H9 (cell line): Measurements from ENCODE around the gene ATP6V0B. TPM values are rescaled to one million over a fixed set of nuclear protein-coding genes. Genes with fewer than 3 reads are reported as not detected.
A peak's percentile ranks its signal among the peaks of the same experiment; 100 is the strongest.

ENCODE experiments used
- DNase-seq: peaks from one replicate; pipeline ENCODE4 v3.0.0-alpha.2; 2017
- H2AFZ ChIP-seq: one replicate; pipeline ENCODE4 v1.6.1; 2013; ENCODE audit warnings: mild to moderate bottlenecking, low read length, control low read depth, moderate library complexity
- H2AK5ac ChIP-seq: 2 replicates; pipeline ENCODE4 v1.6.1; 2013; ENCODE audit warnings: low read length, control low read depth, mixed read lengths; ENCODE audit not compliant: insufficient read length
- H2BK120ac ChIP-seq: one replicate; pipeline ENCODE4 v1.6.1; 2013; ENCODE audit warnings: low read depth, mild to moderate bottlenecking, low read length, control low read depth, inconsistent platforms; ENCODE audit not compliant: poor library complexity, severe bottlenecking
- H2BK12ac ChIP-seq: 2 replicates; pipeline ENCODE4 v1.6.1; 2013; ENCODE audit warnings: low read length, control low read depth, mixed read lengths, low read depth; ENCODE audit not compliant: insufficient read length
- H2BK15ac ChIP-seq: 2 replicates; pipeline ENCODE4 v1.6.1; 2013; ENCODE audit warnings: low read depth, low read length, control low read depth
- H2BK20ac ChIP-seq: one replicate; pipeline ENCODE4 v1.6.1; 2013; ENCODE audit warnings: low read depth, mild to moderate bottlenecking, low read length, control low read depth, inconsistent platforms; ENCODE audit not compliant: poor library complexity, severe bottlenecking
- H2BK5ac ChIP-seq: 2 replicates; pipeline ENCODE4 v1.6.1; 2013; ENCODE audit warnings: low read length, control low read depth, mixed read lengths; ENCODE audit not compliant: insufficient read length
- H3K14ac ChIP-seq: 2 replicates; pipeline ENCODE4 v1.6.1; 2013; ENCODE audit warnings: low read length, control low read depth; ENCODE audit not compliant: insufficient read depth
- H3K18ac ChIP-seq: 2 replicates; pipeline ENCODE4 v1.6.1; 2013; ENCODE audit warnings: low read depth, mild to moderate bottlenecking, mixed read lengths, low read length, control low read depth; ENCODE audit not compliant: insufficient read length
- H3K23ac ChIP-seq: 2 replicates; pipeline ENCODE4 v1.6.1; 2013; ENCODE audit warnings: low read length, control low read depth, mixed read lengths, low read depth; ENCODE audit not compliant: insufficient read length
- H3K23me2 ChIP-seq: 2 replicates; pipeline ENCODE4 v1.6.1; 2013; ENCODE audit warnings: low read depth, mild to moderate bottlenecking, mixed read lengths, low read length, control low read depth; ENCODE audit not compliant: insufficient read length, poor library complexity, severe bottlenecking
- H3K27ac ChIP-seq: 2 replicates; pipeline ENCODE4 v1.5.1; 2013; ENCODE audit warnings: low read length, control low read depth, mixed read lengths, low read depth; ENCODE audit not compliant: insufficient read length
- H3K27me3 ChIP-seq: 2 replicates; pipeline ENCODE4 v1.6.1; 2013; ENCODE audit warnings: low read length, control low read depth, inconsistent platforms; ENCODE audit not compliant: insufficient read depth
- H3K4ac ChIP-seq: 2 replicates; pipeline ENCODE4 v1.6.1; 2013; ENCODE audit warnings: low read depth, mild to moderate bottlenecking, control low read depth, inconsistent platforms, low read length, moderate library complexity
- H3K4me1 ChIP-seq: 2 replicates; pipeline ENCODE4 v1.6.1; 2013; ENCODE audit warnings: low read length, control low read depth, inconsistent platforms; ENCODE audit not compliant: insufficient read depth
- H3K4me2 ChIP-seq: 2 replicates; pipeline ENCODE4 v1.6.1; 2013; ENCODE audit warnings: low read length, control low read depth, mixed read lengths; ENCODE audit not compliant: insufficient read length, insufficient read depth
- H3K56ac ChIP-seq: 2 replicates; pipeline ENCODE4 v1.6.1; 2013; ENCODE audit warnings: low read depth, mild to moderate bottlenecking, mixed read lengths, low read length, control low read depth; ENCODE audit not compliant: insufficient read length
- H3K79me1 ChIP-seq: 2 replicates; pipeline ENCODE4 v1.6.1; 2013; ENCODE audit warnings: low read depth, mild to moderate bottlenecking, moderate library complexity, low read length, control low read depth, inconsistent platforms; ENCODE audit not compliant: insufficient read depth, poor library complexity, severe bottlenecking
- H3K79me2 ChIP-seq: 2 replicates; pipeline ENCODE4 v1.6.1; 2013; ENCODE audit warnings: low read length, control low read depth, inconsistent platforms; ENCODE audit not compliant: insufficient read depth
- H3K9ac ChIP-seq: 2 replicates; pipeline ENCODE4 v1.6.1; 2013; ENCODE audit warnings: low read length, control low read depth, mixed read lengths; ENCODE audit not compliant: insufficient read length; ENCODE audit errors: extremely low read depth
- H3K9me3 ChIP-seq: one replicate; pipeline ENCODE4 v1.6.1; 2013; ENCODE audit warnings: low read depth, low read length, inconsistent platforms; ENCODE audit not compliant: control insufficient read depth
- H3T11ph ChIP-seq: one replicate; pipeline ENCODE4 v1.6.1; 2013; ENCODE audit warnings: mild to moderate bottlenecking, low read length, control low read depth, inconsistent platforms
- H4K20me1 ChIP-seq: one replicate; pipeline ENCODE4 v1.6.1; 2013; ENCODE audit not compliant: control insufficient read depth, insufficient read length, insufficient read depth
- H4K5ac ChIP-seq: 2 replicates; pipeline ENCODE4 v1.6.1; 2013; ENCODE audit warnings: low read depth, mild to moderate bottlenecking, mixed read lengths, low read length, control low read depth; ENCODE audit not compliant: insufficient read length
- H4K8ac ChIP-seq: replicated peaks from 2 replicates; pipeline ENCODE4 v1.6.1; 2013; ENCODE audit warnings: low read length, control low read depth, mixed read lengths, low read depth; ENCODE audit not compliant: insufficient read length
- H4K91ac ChIP-seq: 2 replicates; pipeline ENCODE4 v1.6.1; 2013; ENCODE audit warnings: low read depth, mild to moderate bottlenecking, moderate library complexity, mixed read lengths, low read length, control low read depth; ENCODE audit not compliant: insufficient read length
- H3K27ac Mint-ChIP-seq, 3 experiments: 2 replicates in 2 of 3; 3 replicates in 1 of 3; pipeline ENCODE4 v1.8.0; 2020 to 2021; ENCODE audit warnings: mixed read lengths in 3 of 3, mild to moderate bottlenecking in 1 of 3, moderate library complexity in 1 of 3
- H3K27me3 Mint-ChIP-seq: 2 replicates; pipeline ENCODE4 v1.8.0; 2021; ENCODE audit warnings: low read depth, mild to moderate bottlenecking, moderate library complexity, mixed read lengths
- H3K36me3 Mint-ChIP-seq, 3 experiments: 2 replicates in 2 of 3; 3 replicates in 1 of 3; pipeline ENCODE4 v1.8.0; 2020 to 2021; ENCODE audit warnings: low read depth in 3 of 3, mixed read lengths in 3 of 3; ENCODE audit not compliant: insufficient read depth in 1 of 3
- H3K4me1 Mint-ChIP-seq, 2 experiments: 2 replicates each; pipeline ENCODE4 v1.8.0; 2020; ENCODE audit warnings: mixed read lengths in 2 of 2
- H3K4me3 Mint-ChIP-seq, 2 experiments: 2 replicates in 1 of 2; 3 replicates in 1 of 2; pipeline ENCODE4 v1.8.0; 2020 to 2021; ENCODE audit warnings: mild to moderate bottlenecking in 2 of 2, mixed read lengths in 2 of 2, moderate library complexity in 1 of 2
- H3K9me3 Mint-ChIP-seq, 2 experiments: 2 replicates in 1 of 2; 3 replicates in 1 of 2; pipeline ENCODE4 v1.8.0; 2020; ENCODE audit warnings: mild to moderate bottlenecking in 2 of 2, mixed read lengths in 2 of 2, moderate library complexity in 1 of 2
- WGBS: extraction: QIAGEN DNeasy Blood & Tissue Kit; methylation state at CpG from one replicate; pipeline ENCODE4 v1.1.7; 2013; ENCODE audit warnings: missing lambda C conversion rate, low lambda C conversion rate, mixed read lengths; ENCODE audit not compliant: insufficient read length; ENCODE audit errors: extremely low coverage; 5-methylcytosine and 5-hydroxymethylcytosine counted together
- total RNA-seq: library from RNA; stranded (reverse); gene quantifications from 2 replicates; pipeline ENCODE4 v1.2.1, GENCODE V29; 2021
- TF ChIP-seq, protein P1 (sequence below): fragments of 200-600 bp; sonication (generic); conservative IDR thresholded peaks from 3 replicates; pipeline ENCODE4 v1.8.0; 2021; ENCODE audit warnings: antibody characterized with exemption, mild to moderate bottlenecking

The ATP6V0B gene
- total RNA-seq, 1 experiment from 2014 or later: 131 TPM

DNA sequence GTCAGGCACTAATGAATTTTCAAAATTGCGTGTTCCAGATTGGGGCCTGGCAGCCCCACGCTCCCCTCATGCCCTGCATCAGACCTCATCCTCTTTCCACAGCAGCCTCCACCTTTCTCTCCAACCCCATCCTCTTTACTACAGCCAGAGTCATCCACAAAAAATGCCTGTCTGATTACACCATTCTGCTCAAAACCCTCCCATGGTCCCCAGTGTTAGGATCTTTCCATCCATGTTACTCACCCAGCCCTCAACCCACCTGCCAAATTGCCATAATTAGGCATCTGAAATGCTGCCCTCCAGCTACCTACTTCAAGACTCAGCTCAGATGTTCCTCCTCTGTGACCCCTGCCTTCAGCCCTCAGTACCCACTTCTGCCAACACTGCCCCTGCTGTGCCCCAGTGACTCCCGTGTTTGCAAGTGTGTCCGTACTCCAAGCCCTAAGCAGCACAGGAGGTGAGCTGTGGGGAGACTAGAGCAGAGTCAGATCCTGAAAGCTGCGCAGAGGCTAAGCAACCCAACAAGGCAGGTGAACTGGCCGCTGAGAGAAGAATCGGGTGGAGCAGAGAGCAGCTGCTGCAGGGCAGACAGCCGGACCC, 41.9 kb upstream of the ATP6V0B start:
- H3K79me1 ChIP-seq: no peaks in the 10 kb centered on the region
- H3K23ac ChIP-seq: no peak overlapping the region
- DNase-seq: no peak
- no peak overlapping the region for H3K56ac ChIP-seq
- H4K8ac ChIP-seq: no peak overlapping the region
- Mint-ChIP-seq H3K27ac (peak overlapping the region in 1 of 3 experiments; percentile 49; a peak in 1 of 7 replicates), H3K27me3 (peaks cover 15% of the 10 kb centered on the region), H3K4me3 (peak overlapping the region; percentile 76 to 88), H3K9me3 (no peaks in the 10 kb centered on the region), H3K4me1 (peaks cover 33 to 41% of the 10 kb centered on the region in 2 experiments), H3K36me3 (0 out of 7 replicates have a peak, but pooled peaks cover 0 to 3% (median 0%) of the 10 kb centered on the region in 3 experiments)
- no peak overlapping the region for H2BK120ac ChIP-seq
- no peaks in the 10 kb centered on the region for H3K9me3 ChIP-seq
- H4K5ac ChIP-seq: no peak overlapping the region
- H3K4me1 ChIP-seq: peaks cover 6% of the 10 kb centered on the region; the same call in 1 of the 2 replicates
- no peak overlapping the region for H2AFZ ChIP-seq
- no peak overlapping the region for H3K27ac ChIP-seq
- H3K27me3 ChIP-seq: no peaks in the 10 kb centered on the region
- H4K20me1 ChIP-seq: no peaks in the 10 kb centered on the region
- H2BK20ac ChIP-seq: no peak overlapping the region
- H3K14ac ChIP-seq: peak overlapping the region; percentile 74; the same call in 1 of the 2 replicates
- TF ChIP-seq, protein P1, sequence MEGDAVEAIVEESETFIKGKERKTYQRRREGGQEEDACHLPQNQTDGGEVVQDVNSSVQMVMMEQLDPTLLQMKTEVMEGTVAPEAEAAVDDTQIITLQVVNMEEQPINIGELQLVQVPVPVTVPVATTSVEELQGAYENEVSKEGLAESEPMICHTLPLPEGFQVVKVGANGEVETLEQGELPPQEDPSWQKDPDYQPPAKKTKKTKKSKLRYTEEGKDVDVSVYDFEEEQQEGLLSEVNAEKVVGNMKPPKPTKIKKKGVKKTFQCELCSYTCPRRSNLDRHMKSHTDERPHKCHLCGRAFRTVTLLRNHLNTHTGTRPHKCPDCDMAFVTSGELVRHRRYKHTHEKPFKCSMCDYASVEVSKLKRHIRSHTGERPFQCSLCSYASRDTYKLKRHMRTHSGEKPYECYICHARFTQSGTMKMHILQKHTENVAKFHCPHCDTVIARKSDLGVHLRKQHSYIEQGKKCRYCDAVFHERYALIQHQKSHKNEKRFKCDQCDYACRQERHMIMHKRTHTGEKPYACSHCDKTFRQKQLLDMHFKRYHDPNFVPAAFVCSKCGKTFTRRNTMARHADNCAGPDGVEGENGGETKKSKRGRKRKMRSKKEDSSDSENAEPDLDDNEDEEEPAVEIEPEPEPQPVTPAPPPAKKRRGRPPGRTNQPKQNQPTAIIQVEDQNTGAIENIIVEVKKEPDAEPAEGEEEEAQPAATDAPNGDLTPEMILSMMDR: no peak
- H2BK15ac ChIP-seq: peak overlapping the region; percentile 9; the same call in 1 of the 2 replicates
- H4K91ac ChIP-seq: no peak overlapping the region
- peaks cover 21% of the 10 kb centered on the region for H3K23me2 ChIP-seq
- no peak overlapping the region for H2BK5ac ChIP-seq
- WGBS: no CpG with 5 or more reads among the region's 8 CpGs
- no peak overlapping the region for H3K4ac ChIP-seq
- no peaks in the 10 kb centered on the region for H3K79me2 ChIP-seq
- H2AK5ac ChIP-seq: no peak overlapping the region
- H3K9ac ChIP-seq: peak overlapping the region; percentile 20
- H3K18ac ChIP-seq: peak overlapping the region; percentile 37
- peak overlapping the region; percentile 65 for H3K4me2 ChIP-seq
- H2BK12ac ChIP-seq: no peak overlapping the region
- H3T11ph ChIP-seq: no peak overlapping the region
